Neural progenitor cell (in vitro differentiated cells): Measurements from ENCODE around the gene ANXA1.

Experiments
- EZH2 ChIP-seq: fragments of 200-600 bp; sonication (generic); IDR thresholded peaks from 2 replicates; pipeline ENCODE4 v1.6.1; 2017; ENCODE audit warnings: antibody characterized with exemption, mild to moderate bottlenecking, moderate library complexity
- EZH2phosphoT487 ChIP-seq: fragments of 200-600 bp; sonication (generic); IDR thresholded peaks from 2 replicates; pipeline ENCODE4 v1.6.1; 2017; ENCODE audit warnings: antibody characterized with exemption
- TF ChIP-seq, protein P1 (sequence below): fragments of 200-600 bp; sonication (generic); IDR thresholded peaks from 2 replicates; pipeline ENCODE4 v1.5.1; 2017; ENCODE audit warnings: antibody characterized with exemption, mild to moderate bottlenecking

DNA sequence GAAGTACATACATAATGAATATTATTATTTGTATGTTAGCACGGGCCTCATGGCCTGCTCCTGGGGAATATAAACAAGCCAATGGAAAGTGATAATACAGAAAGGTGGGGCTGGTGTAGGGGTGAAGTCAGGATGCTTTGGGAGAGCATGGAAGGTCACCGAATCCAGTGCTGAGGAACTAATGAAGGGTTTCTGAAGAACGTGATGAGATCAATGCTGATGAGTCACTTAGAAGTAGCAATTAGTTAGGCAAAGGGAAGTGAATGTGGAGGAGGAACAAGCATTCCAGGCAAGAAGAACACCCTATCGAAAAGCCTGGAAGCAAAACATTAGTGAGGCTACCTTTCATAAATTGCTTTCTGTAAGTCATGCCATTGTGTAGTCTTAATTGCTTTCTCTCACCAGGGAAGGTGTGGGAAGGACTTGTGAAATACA lies 2.1 kb downstream of the ANXA1 start:
- TF ChIP-seq, protein P1, sequence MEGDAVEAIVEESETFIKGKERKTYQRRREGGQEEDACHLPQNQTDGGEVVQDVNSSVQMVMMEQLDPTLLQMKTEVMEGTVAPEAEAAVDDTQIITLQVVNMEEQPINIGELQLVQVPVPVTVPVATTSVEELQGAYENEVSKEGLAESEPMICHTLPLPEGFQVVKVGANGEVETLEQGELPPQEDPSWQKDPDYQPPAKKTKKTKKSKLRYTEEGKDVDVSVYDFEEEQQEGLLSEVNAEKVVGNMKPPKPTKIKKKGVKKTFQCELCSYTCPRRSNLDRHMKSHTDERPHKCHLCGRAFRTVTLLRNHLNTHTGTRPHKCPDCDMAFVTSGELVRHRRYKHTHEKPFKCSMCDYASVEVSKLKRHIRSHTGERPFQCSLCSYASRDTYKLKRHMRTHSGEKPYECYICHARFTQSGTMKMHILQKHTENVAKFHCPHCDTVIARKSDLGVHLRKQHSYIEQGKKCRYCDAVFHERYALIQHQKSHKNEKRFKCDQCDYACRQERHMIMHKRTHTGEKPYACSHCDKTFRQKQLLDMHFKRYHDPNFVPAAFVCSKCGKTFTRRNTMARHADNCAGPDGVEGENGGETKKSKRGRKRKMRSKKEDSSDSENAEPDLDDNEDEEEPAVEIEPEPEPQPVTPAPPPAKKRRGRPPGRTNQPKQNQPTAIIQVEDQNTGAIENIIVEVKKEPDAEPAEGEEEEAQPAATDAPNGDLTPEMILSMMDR, result no peak
- TF ChIP-seq EZH2phosphoT487 (no peak), EZH2 (no peak)
